ENCODE results near the gene LRRC28. TPM values are rescaled to one million over a fixed set of nuclear protein-coding genes. Genes with fewer than 3 reads are reported as not detected.

LRRC28 gene
- polyA plus RNA-seq, 1 donor from 2014 or later = 20.4 TPM

DNA sequence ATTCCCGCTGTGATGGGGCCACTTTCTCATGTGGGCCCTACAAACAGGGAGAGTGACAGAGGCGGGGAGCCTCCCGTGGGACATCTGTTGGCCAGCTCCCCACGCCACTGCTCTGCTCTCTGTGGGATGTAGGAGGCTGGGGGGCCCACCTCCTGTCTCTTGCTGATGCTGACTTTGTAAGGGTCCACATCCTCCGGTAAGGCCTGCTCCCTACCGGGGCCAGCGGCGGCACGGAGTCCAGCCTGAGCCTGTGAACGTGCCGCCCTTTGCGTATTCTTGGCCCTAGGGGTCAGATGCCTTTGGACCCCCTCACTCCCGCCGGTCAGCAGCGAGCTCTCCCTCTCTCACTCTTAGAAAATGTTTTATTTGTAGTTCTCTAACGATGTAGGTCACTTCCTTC, 153.2 kb downstream of the LRRC28 start:
- no peak overlapping the region for H3K27ac ChIP-seq (ENCODE audit: low read length)
- H3K9me3 ChIP-seq (ENCODE audit: low read length) = no peaks in the 10 kb centered on the region
- H4K20me1 ChIP-seq (ENCODE audit: insufficient read depth) = no peaks in the 10 kb centered on the region

DNA sequence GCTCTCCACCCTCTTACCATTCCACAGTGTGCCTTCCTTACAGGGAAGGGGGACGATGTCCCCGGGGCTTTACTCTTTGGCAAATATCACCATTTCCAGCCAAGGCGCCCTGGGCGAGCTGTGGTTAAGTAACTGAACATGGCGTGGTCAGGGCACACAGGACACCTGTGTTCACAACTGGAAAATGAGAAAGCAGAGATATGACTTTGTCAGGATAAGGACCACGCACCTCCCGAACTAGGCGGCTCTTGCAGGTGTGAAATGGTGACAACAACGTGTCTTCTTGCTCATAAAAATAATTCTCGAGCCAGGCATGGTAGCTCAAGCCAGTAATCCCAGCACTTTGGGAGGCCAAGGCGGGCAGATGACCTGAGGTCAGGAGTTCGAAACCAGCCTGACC, 154.8 kb downstream of the LRRC28 start:
- no peak overlapping the region for H3K4me2 ChIP-seq (ENCODE audit: low read length)
- no peaks in the 10 kb centered on the region for H4K20me1 ChIP-seq (ENCODE audit: insufficient read depth)
- no peaks in the 10 kb centered on the region for H3K36me3 ChIP-seq (ENCODE audit: insufficient read depth, low read length)
- H3K27ac ChIP-seq (ENCODE audit: low read length) = no peak overlapping the region
- H3K79me2 ChIP-seq (replicated peaks; ENCODE audit: insufficient read depth, low read length) = no peaks in the 10 kb centered on the region
- no peak overlapping the region for H3K9ac ChIP-seq (ENCODE audit: low read length)
- no peaks in the 10 kb centered on the region for H3K9me3 ChIP-seq (ENCODE audit: low read length)
- no peaks in the 10 kb centered on the region for H3K9me2 ChIP-seq (ENCODE audit: insufficient read depth, low read length)
- no peak overlapping the region for H2AFZ ChIP-seq (ENCODE audit: low read depth, low read length)
- no peak overlapping the region for H3K4me3 ChIP-seq (ENCODE audit: low read length)
- no peak for TF ChIP-seq EZH2 (IDR thresholded peaks at IDR 0.05; ENCODE audit: borderline replicate concordance, insufficient read depth, low read length, poor library complexity, severe bottlenecking)
- TF ChIP-seq MXI1 (conservative IDR thresholded peaks at IDR 0.05; ENCODE audit: poor library complexity, severe bottlenecking) = no peak
- TF ChIP-seq, protein P1, sequence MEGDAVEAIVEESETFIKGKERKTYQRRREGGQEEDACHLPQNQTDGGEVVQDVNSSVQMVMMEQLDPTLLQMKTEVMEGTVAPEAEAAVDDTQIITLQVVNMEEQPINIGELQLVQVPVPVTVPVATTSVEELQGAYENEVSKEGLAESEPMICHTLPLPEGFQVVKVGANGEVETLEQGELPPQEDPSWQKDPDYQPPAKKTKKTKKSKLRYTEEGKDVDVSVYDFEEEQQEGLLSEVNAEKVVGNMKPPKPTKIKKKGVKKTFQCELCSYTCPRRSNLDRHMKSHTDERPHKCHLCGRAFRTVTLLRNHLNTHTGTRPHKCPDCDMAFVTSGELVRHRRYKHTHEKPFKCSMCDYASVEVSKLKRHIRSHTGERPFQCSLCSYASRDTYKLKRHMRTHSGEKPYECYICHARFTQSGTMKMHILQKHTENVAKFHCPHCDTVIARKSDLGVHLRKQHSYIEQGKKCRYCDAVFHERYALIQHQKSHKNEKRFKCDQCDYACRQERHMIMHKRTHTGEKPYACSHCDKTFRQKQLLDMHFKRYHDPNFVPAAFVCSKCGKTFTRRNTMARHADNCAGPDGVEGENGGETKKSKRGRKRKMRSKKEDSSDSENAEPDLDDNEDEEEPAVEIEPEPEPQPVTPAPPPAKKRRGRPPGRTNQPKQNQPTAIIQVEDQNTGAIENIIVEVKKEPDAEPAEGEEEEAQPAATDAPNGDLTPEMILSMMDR (IDR thresholded peaks at IDR 0.05; ENCODE audit: poor library complexity, severe bottlenecking) = no peak
- TF ChIP-seq SMC3 (conservative IDR thresholded peaks at IDR 0.05; ENCODE audit: poor library complexity) = no peak
- TF ChIP-seq POLR2AphosphoS5 (IDR thresholded peaks at IDR 0.05) = no peak
- no peak for TF ChIP-seq EP300 (conservative IDR thresholded peaks at IDR 0.05; ENCODE audit: poor library complexity, severe bottlenecking)
- no peak for TF ChIP-seq RAD21 (conservative IDR thresholded peaks at IDR 0.05)
- TF ChIP-seq TAF1 (IDR thresholded peaks at IDR 0.05; ENCODE audit: low read depth) = no peak
- TF ChIP-seq, protein P2, sequence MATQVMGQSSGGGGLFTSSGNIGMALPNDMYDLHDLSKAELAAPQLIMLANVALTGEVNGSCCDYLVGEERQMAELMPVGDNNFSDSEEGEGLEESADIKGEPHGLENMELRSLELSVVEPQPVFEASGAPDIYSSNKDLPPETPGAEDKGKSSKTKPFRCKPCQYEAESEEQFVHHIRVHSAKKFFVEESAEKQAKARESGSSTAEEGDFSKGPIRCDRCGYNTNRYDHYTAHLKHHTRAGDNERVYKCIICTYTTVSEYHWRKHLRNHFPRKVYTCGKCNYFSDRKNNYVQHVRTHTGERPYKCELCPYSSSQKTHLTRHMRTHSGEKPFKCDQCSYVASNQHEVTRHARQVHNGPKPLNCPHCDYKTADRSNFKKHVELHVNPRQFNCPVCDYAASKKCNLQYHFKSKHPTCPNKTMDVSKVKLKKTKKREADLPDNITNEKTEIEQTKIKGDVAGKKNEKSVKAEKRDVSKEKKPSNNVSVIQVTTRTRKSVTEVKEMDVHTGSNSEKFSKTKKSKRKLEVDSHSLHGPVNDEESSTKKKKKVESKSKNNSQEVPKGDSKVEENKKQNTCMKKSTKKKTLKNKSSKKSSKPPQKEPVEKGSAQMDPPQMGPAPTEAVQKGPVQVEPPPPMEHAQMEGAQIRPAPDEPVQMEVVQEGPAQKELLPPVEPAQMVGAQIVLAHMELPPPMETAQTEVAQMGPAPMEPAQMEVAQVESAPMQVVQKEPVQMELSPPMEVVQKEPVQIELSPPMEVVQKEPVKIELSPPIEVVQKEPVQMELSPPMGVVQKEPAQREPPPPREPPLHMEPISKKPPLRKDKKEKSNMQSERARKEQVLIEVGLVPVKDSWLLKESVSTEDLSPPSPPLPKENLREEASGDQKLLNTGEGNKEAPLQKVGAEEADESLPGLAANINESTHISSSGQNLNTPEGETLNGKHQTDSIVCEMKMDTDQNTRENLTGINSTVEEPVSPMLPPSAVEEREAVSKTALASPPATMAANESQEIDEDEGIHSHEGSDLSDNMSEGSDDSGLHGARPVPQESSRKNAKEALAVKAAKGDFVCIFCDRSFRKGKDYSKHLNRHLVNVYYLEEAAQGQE (IDR thresholded peaks at IDR 0.05; ENCODE audit: borderline replicate concordance) = no peak
- H3F3A ChIP-seq (ENCODE audit: insufficient read depth, low read length, poor library complexity, severe bottlenecking) = no peaks in the 10 kb centered on the region
- H3K27me3 ChIP-seq (ENCODE audit: insufficient read depth, low read depth, low read length) = no peaks in the 10 kb centered on the region

More for the DNA sequence above, 153.2 kb downstream of the LRRC28 start:
- no peaks in the 10 kb centered on the region for H3K36me3 ChIP-seq (ENCODE audit: insufficient read depth, low read length)
- H3K9ac ChIP-seq (ENCODE audit: low read length) = no peak overlapping the region
- TF ChIP-seq EZH2 (IDR thresholded peaks at IDR 0.05; ENCODE audit: borderline replicate concordance, insufficient read depth, low read length, poor library complexity, severe bottlenecking) (no peak), EP300 (conservative IDR thresholded peaks at IDR 0.05; ENCODE audit: poor library complexity, severe bottlenecking) (no peak), MXI1 (conservative IDR thresholded peaks at IDR 0.05; ENCODE audit: poor library complexity, severe bottlenecking) (no peak), SMC3 (conservative IDR thresholded peaks at IDR 0.05; ENCODE audit: poor library complexity) (no peak), POLR2AphosphoS5 (IDR thresholded peaks at IDR 0.05) (no peak), RAD21 (conservative IDR thresholded peaks at IDR 0.05) (no peak), TAF1 (IDR thresholded peaks at IDR 0.05; ENCODE audit: low read depth) (no peak)
- TF ChIP-seq, protein P1 (IDR thresholded peaks at IDR 0.05; ENCODE audit: poor library complexity, severe bottlenecking) = no peak
- TF ChIP-seq, protein P2 (IDR thresholded peaks at IDR 0.05; ENCODE audit: borderline replicate concordance) = no peak
- no peaks in the 10 kb centered on the region for H3K79me2 ChIP-seq (replicated peaks; ENCODE audit: insufficient read depth, low read length)
- H2AFZ ChIP-seq (ENCODE audit: low read depth, low read length) = no peak overlapping the region
- H3K27me3 ChIP-seq (ENCODE audit: insufficient read depth, low read depth, low read length) = no peaks in the 10 kb centered on the region
- H3K4me3 ChIP-seq (ENCODE audit: low read length) = no peak overlapping the region
- H3K9me2 ChIP-seq (ENCODE audit: insufficient read depth, low read length) = no peaks in the 10 kb centered on the region
- H3K4me2 ChIP-seq (ENCODE audit: low read length) = no peak overlapping the region
- no peaks in the 10 kb centered on the region for H3F3A ChIP-seq (ENCODE audit: insufficient read depth, low read length, poor library complexity, severe bottlenecking)

Data from neural cell (in vitro differentiated cells).